HG03439 (cell line): ENCODE data around the gene XRCC1.
"Not testable (repeated sequence)": the region's sequence is repeated elsewhere in the genome, so short reads cannot be mapped to it uniquely, and the experiment has no call there.

Experiments
- ATAC-seq: cut with Tn5 transposase; IDR thresholded peaks from one replicate; pipeline ENCODE4 v1.9.1; 2021; ENCODE audit warnings: mild to moderate bottlenecking, moderate library complexity; ENCODE audit not compliant: unreplicated experiment

XRCC1 gene

DNA sequence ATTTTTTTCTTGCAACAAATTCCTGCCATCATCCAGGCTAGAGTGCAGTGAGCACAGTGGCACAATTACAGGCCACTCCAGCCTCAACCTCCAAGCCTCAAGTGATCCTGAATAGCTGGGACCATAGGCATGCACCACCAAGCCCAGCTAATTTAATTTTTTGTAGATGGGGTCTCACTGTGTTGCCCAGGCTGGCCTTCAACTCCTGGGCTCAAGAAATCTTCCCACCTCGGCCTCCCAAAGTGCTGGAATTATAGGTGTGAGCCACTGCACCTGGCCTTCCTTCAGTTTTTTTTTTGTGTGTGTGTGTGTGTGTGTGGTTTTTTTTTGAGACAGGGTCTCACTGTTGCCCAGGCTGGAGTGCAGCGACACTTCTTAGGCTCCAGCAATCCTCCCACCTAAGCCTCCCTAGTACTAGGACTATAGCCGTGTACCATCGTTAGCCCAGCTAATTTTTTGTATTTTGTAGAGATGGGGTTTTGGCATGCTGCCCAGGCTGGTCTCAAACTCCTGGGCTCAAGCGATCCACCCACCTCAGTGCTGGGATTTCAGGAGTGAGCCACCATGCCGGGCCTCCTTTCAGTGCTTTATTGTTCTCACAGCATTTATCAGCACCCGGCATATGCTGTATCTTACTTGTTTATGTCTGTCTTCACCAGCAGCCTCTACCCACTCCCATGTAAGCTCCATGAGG, 30.7 kb upstream of the XRCC1 start:
- no peak for ATAC-seq

GRCh38 chr19:43600326-43600725, 25.0 kb upstream of the XRCC1 start:
- ATAC-seq = not testable (repeated sequence)

DNA sequence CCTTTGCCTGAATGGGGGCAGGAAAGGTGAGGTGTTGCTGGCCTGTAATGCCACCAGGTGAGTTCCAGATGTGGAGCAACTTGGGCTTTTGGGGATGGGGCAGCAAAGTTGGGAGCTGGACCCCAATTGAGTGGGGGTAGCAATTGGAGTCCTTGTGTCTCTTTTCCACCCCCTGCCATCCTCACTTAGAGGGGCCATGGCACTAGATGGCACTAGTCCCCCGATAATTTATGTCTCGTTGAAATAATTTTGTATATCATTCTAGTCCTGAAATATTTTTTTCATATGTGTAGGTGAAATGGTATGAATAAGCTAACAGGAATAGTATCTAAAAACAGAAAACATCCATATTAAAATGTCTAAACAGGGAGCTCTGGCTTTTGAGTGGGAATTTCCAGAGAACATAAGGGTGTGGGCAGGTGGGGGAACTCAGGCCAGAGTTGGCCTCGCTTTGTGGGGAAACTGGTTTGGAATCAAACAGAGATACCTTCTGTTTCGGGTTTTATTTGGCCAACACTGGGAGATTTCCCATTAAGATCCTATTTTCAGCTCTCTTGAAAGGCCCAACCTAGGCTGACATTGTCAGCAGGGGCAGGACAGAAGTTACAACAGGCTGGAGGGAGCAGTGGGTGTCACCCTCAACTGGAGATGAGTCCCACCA, 24.4 kb upstream of the XRCC1 start:
- no peak for ATAC-seq

DNA sequence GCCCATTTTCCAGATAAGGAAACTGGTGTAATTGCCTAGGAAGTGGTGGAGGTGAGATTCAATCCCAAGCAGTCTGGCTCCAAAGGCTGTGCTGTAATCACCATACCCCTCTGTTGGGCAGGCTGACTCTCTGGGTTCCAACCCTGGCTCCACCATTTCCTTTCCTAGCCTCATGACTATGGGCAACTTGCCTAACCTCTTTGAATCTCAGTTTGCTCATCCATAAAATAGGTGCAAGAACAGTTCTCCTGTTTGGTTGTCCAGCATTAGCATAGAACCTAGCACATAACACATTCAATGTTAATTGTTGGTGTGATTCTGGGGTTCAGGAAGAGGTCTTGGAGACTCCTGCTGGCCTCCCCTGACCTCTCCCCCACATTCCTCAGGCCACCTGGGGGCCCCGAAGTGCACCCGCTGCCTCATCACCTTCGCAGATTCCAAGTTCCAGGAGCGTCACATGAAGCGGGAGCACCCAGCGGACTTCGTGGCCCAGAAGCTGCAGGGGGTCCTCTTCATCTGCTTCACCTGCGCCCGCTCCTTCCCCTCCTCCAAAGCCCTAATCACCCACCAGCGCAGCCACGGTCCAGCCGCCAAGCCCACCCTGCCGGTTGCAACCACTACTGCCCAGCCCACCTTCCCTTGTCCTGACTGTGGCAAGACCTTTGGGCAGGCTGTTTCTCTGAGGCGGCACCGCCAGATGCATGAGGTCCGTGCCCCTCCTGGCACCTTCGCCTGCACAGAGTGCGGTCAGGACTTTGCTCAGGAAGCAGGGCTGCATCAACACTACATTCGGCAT, 23.3 kb upstream of the XRCC1 start:
- no peak for ATAC-seq

DNA sequence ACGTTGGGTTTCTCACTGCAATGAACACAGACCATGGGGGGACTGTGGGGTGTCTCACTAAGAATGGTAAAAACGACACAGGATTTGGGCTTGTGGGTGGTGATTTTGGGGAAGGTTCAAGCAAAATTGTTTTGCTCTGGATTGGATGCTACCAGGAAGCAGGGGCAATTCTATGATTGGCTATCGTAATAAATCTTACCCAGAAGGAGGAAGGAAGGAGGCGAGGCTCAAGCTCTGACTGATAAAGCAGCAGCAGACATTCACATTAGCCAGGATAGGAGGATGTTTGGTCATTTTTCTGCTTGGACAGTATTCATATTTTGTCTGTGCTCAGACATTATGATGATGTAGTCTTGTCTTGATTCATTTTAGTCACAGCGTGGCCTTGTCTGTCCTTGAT, 22.5 kb upstream of the XRCC1 start:
- no peak for ATAC-seq

DNA sequence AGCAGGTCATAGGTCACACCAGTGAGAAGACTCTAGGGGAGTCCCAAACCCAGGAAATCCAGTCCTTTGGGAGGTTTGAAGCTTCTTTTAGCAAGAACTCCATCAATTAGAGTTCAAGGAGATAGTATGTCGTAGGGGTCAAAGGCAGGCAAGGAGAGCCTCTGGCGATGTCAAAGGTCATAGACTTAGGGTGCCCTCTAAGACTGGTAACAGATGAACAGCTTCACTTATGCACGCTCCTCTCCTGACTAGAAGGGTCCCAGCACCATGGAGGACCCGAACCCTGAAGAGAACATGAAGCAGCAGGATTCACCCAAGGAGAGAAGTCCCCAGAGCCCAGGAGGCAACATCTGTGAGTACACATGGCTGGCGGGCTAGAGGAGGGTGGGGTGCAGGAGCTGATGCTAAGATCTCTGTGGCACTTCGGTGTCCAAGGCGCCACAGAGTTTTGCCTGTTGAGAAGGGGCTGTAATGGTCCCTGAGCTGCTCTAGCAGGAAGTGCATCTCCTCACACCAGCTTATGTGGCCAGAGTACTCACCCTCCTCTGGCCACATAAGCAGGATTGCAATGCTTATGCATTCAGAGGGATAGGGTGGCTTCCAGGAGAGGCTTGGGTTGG, 21.6 kb upstream of the XRCC1 start:
- ATAC-seq = no peak

- ATAC-seq = peak; percentile 85
These were observed 20.9 kb upstream of the XRCC1 start, which contains the start of the genes IRGQ and ZNF576 for GRCh38 chr19:43595999-43596841. Gene IRGQ (minus strand): TSS chr19:43596134. CDS start chr19:43595338, 796 bp downstream. Gene ZNF576 (plus strand): TSS chr19:43596595. CDS start chr19:43597109, 514 bp downstream.

- peak; percentile 10 for ATAC-seq
These were observed 20.3 kb upstream of the XRCC1 start for GRCh38 chr19:43595605-43595998.

GRCh38 chr19:43594710-43595604, 19.6 kb upstream of the XRCC1 start:
- ATAC-seq = no peak

DNA sequence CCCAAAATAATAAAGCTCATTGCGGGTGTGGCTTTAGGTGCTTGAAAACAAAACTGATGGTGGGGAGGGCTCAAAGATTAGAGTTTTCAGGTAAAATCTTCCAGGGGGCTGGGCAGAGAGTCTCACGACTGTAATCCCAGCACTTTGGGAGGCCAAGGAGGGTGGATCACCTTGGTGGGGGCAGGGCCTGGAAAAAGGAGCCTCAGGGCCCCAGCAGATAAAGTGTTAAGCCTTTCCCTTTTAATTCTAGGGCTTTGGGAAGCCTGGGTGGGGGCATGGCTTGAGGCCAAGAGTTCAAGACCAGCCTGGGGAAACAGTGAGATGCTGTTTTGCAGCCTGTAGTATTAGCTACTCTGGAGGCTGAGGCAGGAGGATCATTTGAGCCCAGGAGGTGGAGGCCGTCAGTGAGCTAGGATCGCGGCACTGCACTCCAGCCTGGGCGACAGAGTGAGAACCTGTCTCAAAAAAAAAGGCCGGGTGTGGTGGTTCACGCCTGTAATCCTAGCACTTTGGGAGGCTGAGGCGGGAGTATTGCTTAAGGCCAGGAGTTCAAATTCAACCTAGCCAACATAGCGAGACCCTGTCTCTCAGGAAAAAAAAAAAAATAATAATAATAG, 18.9 kb upstream of the XRCC1 start:
- no peak for ATAC-seq

GRCh38 chr19:43592800-43593350, 17.5 kb upstream of the XRCC1 start:
- no peak for ATAC-seq

DNA sequence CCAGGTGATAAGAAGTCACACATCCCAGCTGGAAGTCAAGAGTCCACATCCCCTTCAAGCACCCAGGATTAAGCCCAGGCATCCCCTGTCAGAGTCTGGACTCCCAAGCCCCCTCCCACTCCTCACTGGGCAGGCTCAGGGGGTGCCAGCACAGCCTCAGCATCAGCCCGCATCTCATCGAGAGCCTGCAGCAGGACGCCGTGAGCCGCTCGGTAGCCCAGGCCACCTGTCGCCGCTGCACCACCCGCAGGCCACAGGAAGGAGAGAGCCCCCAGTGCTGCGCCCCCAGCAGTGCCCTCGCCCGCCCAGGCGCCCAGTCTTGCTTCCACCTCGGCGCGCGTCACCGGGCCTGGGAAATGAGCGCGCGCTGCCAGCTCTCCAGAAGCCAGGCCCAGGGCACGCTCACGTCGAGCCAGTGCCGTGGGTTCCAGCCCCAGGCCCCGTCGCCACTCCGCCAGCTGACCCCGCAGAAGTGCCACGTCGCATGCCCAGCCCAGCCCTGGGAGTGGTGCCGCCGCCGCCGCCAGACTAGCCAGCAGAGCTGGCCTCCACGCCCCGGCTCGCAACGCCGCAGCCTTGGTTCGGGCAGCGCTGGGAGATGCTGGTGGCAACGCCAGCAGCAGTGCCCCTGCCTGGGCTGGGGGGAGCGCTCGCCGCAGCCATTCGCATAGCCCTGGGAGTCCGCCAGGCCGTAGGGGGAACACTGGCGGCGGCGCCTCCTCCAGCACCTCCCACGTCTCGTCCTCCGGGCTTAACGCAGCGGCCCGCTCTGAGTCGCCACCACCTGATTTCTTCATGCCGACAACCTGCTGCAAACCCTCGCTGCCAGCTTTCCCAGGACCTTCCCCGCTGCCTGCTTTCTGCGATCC, 16.8 kb upstream of the XRCC1 start:
- no peak for ATAC-seq

- ATAC-seq = no peak
These were observed 14.4 kb upstream of the XRCC1 start for GRCh38 chr19:43589678-43590077.

DNA sequence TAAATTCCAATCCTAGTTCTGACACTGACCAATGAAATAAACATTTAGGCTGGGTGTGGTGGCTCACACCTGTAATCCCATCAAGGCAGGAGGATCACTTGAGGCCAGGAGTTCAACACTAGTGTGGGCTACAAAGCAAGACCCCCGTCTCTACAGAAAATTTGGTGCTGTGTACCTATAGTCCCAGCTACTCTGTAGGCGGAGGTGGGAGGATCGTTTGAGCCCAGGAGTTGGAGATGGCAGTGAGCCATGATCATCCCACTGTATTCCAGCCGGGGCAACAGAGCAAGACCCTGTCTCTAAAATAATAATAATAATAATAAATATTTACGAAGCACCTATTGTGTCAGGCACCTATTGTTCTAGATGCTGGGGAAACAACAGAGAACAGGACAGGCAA, 13.9 kb upstream of the XRCC1 start:
- ATAC-seq = no peak

DNA sequence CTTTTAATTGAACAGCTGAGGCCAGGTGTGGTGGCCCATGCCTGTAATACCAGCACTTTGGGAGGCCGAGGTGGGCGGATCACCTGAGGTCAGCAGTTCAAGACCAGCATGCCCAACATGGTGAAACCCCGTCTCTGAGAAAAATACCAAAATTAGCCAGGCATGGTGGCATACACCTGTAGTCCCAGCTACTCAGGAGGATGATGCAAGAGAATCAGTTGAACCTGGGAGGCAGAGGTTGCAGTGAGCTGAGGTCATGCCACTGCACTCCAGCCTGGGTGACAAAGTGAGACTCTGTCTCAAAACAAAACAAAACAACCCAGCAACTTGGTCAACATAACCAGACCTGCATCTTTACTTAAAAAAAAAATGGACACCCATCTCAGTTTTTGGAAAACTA, 11.7 kb upstream of the XRCC1 start:
- not testable (repeated sequence) for ATAC-seq

GRCh38 chr19:43586346-43586745, 11.0 kb upstream of the XRCC1 start:
- no peak for ATAC-seq

GRCh38 chr19:43584484-43584883, 9.2 kb upstream of the XRCC1 start:
- ATAC-seq = no peak

DNA sequence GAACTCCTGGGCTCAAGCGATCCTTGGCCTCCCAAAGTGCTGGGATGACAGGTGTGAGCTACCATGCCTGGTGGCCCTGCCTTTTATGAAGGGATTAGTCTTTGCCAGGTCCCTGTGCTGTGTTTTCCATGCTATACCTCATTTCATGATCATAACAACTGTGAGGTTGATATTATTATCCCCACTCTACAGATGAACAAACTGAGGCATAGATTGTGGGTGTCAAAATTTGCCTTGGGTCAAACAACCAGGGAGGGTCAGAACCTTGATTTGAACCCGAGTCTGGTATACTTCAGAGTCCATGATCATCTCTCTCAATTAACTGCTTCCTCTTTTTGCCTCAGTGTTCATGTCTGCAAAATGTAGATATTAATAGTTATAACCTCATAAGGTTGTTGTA, 7.2 kb upstream of the XRCC1 start:
- ATAC-seq = no peak
